ENCODE results near the gene PPP1R13L. TPM values are rescaled to one million over a fixed set of nuclear protein-coding genes. Genes with fewer than 3 reads are reported as not detected.
"Not testable (repeated sequence)": the region's sequence is repeated elsewhere in the genome, so short reads cannot be mapped to it uniquely, and the experiment has no call there.

The PPP1R13L gene
- polyA plus RNA-seq, 1 donor, result 5.8 TPM

GRCh38 chr19:45342911-45343310 lies 62.0 kb downstream of the PPP1R13L start:
- DNase-seq, result no peak

DNA sequence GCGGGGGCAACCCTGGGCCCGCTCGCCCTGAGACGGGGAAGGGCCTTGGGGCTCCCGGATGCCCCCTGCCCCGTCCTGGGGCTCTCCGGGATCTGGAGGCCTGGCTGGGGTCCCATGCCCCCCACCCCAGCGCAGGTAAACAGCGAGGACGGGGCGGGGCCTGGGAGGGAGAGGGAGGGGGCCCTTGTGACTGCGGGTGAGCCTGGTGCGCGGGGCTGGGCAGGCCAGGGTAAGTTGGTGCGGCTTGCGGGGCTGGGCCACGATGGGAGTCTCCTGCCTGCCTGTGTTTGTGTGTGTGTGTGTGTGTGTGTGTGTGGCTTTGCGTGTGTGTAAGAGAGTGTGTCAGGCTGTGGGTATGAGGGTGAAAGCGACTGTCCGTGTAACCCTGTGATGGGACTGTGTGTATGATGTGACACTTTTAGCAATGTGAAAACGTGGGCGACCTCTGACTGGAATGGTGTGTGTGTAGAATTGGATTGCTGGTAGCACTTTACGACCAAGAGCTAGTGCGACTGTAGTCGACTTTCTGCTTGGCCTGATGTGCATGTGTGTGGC lies 63.9 kb downstream of the PPP1R13L start:
- no peak for DNase-seq

DNA sequence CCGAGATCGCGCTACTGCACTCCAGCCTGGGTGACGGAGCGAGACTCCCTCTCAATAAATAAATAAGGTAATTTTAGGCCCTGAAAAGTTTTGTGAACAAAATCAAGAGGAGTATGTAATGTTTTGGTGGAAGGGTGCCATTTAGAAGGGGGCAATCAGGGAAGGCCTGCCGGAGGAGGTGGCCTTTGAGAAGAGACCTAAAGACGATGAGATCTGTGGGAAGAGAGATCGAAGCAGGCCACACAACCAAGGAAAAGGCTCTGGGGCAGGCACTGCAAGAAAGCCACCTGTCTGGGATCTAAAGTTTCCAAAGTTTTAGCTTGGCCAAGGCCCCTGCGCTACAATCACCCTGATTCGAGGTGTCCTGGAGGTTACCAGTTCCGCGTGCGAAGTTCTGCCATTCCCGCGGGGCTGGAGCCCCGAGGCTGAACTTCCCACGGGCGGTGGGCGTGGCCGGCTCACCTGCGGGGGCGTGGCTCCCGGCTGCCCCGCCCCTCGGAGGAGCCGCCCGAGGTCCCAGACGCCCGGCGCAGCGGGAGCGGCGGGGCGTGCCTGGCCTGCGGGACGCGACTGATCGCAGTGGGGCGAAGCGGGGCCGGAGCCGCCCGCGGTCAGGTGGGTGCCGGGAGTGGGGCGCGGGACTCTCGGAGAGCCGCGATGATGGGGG lies 64.5 kb downstream of the PPP1R13L start, which contains the start of gene KLC3:
KLC3 (plus strand) TSS at position 519 of the 667 bp plus-strand sequence. CDS start 4,792 bp downstream, outside the sequence.
- no peak for DNase-seq

DNA sequence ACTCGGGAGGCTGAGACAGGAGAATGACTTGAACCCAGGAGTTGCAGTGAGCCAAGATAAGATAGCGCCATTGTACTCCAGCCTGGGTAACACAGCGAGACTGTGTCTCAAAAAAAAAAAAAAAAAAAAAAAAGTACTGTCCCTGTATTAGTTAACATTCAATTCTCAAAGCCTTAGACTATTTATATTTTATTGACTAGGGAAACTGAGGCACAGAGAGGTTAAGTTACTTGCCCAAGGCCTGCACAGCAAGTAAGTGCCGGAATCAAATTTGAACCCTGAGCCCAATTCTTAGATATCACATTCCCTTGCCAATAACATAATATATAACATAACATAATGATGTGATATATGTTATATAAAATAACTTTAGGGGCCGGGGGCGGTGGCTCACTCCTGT lies 65.2 kb downstream of the PPP1R13L start:
- DNase-seq, result no peak

DNA sequence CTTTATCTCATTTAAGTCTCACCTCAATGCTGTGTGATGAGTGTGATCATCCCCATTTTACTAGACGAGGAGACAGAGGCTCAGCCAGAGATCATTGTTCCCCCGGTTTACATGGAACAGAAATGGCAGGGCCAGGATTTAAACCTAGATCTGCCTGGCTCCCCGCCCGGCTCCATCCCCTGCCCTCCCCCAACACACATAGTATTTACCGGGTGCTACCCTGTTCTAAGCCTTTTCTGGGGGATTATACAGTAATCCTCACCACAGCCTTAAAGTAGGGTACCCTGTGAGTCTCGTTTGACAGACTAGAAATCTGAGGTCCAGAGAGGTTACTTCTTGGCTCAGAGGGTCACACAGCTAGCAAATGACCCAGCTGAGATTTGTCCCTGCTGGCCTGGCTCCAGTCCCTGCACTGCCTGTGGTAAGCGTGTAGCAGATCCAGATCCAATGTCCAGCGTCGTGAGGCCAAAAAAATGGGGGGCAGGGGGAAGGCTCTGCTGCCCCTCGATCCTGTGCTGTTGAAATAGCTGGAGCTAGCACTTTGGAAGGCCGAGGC lies 68.1 kb downstream of the PPP1R13L start:
- DNase-seq, result no peak

DNA sequence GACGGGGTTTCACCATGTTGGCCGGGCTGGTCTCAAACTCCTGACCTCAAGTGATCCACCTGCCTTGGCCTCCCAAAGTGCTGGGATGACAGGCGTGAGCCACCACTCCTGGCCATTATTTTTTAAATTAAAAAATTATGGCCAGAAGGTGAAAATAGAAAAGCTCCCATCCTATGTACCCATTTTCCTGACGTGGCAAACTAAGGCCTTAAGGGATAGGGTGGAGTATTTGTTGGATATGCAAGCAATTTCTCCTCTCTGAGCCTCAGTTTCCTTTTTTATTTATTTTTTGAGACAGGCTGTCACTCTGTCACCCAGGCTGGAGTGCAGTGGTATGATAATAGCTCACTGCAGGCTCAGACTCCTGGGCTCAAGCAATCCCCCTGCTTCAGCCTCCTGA lies 70.0 kb downstream of the PPP1R13L start:
- not testable (repeated sequence) for DNase-seq

DNA sequence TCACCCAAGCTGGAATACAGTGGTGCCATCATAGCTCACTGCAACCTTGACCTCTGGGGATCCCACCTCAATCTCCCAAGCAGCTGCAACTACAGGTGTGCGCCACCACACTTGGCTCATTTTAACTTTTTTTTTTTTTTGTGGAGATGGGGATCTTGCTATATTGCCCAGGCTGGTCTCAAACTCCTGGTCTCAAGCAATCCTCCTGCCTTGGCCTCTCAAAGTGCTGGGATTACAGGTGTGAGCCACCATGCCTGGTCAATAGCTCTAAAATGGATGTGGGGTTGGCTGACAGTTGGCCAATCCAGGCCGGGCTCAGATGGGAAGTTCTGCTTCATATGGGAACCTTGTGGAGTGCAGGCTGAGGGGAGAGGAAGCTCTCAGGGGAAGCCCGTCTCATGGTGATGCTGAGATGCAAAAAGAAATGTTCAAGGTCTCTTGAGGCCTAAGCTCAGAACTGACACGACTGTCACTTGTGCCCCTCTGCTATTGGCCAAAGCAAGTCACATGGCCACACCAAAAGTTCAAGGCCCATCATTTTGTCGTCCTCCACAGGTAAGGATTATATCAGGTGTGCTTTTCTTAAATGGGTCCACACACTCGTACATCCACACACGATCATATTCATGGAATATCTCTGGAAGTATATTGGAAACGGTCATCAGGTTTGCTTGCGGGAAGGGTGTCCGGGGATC lies 71.1 kb downstream of the PPP1R13L start:
- DNase-seq, result no peak

DNA sequence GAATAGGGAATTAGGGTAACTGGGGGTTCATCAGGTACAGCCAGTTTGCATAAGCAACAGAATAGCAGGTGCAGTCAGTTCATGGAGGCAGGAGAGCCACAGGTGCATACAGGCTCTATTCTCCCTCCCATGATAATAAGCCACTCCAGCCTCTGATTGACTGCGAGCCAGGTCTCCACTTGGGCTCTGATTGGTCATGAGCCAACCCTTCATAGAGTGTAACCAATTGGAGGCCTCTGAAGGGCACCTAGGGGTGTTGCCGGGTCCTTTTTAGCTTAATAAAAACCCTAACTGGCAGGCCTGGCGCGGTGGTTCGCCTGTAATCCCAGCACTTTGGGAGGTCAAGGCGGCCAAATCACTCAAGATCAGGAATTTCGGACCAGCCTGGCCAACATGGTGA lies 73.5 kb downstream of the PPP1R13L start:
- no peak for DNase-seq

Other genes starting within 250 kb of the PPP1R13L start
- gene NKPD1, start 244.1 kb downstream of the PPP1R13L start, polyA plus RNA-seq (ENCODE audit: insufficient read length), result 0.21 TPM
- 24.0 TPM for gene TRAPPC6A, start 226.8 kb downstream of the PPP1R13L start, polyA plus RNA-seq (ENCODE audit: insufficient read length)
- 7.6 TPM for gene BLOC1S3, start 226.3 kb downstream of the PPP1R13L start, polyA plus RNA-seq (ENCODE audit: insufficient read length)
- gene EXOC3L2, start 159.7 kb downstream of the PPP1R13L start, polyA plus RNA-seq (ENCODE audit: insufficient read length), result 3.0 TPM
- gene MARK4, start 153.8 kb downstream of the PPP1R13L start, polyA plus RNA-seq (ENCODE audit: insufficient read length), result 39.1 TPM
- gene CKM, start 82.2 kb downstream of the PPP1R13L start, polyA plus RNA-seq (ENCODE audit: insufficient read length), result 4,137 TPM
- 0.41 TPM for gene KLC3, start 64.3 kb downstream of the PPP1R13L start, polyA plus RNA-seq (ENCODE audit: insufficient read length)
- 15.4 TPM for gene ERCC2, start 34.5 kb downstream of the PPP1R13L start, polyA plus RNA-seq (ENCODE audit: insufficient read length)
- 8.5 TPM for gene POLR1G, start 1.6 kb upstream of the PPP1R13L start, polyA plus RNA-seq (ENCODE audit: insufficient read length)
- 85.9 TPM for gene ERCC1, start 18.8 kb upstream of the PPP1R13L start, polyA plus RNA-seq (ENCODE audit: insufficient read length)
- gene FOSB, start 62.9 kb upstream of the PPP1R13L start, polyA plus RNA-seq (ENCODE audit: insufficient read length), result 49.7 TPM
- gene RTN2, start 92.0 kb upstream of the PPP1R13L start, polyA plus RNA-seq (ENCODE audit: insufficient read length), result 165 TPM
- gene PPM1N, start 93.4 kb upstream of the PPP1R13L start, polyA plus RNA-seq (ENCODE audit: insufficient read length), result 1.4 TPM
- 54.4 TPM for gene VASP, start 102.4 kb upstream of the PPP1R13L start, polyA plus RNA-seq (ENCODE audit: insufficient read length)
- 7.0 TPM for gene OPA3, start 179.7 kb upstream of the PPP1R13L start, polyA plus RNA-seq (ENCODE audit: insufficient read length)
- 4.9 TPM for gene GPR4, start 197.1 kb upstream of the PPP1R13L start, polyA plus RNA-seq (ENCODE audit: insufficient read length)
- 13.1 TPM for gene EML2, start 234.3 kb upstream of the PPP1R13L start, polyA plus RNA-seq (ENCODE audit: insufficient read length)